ENCODE results near the gene SERPINA9.

SERPINA9 gene

DNA sequence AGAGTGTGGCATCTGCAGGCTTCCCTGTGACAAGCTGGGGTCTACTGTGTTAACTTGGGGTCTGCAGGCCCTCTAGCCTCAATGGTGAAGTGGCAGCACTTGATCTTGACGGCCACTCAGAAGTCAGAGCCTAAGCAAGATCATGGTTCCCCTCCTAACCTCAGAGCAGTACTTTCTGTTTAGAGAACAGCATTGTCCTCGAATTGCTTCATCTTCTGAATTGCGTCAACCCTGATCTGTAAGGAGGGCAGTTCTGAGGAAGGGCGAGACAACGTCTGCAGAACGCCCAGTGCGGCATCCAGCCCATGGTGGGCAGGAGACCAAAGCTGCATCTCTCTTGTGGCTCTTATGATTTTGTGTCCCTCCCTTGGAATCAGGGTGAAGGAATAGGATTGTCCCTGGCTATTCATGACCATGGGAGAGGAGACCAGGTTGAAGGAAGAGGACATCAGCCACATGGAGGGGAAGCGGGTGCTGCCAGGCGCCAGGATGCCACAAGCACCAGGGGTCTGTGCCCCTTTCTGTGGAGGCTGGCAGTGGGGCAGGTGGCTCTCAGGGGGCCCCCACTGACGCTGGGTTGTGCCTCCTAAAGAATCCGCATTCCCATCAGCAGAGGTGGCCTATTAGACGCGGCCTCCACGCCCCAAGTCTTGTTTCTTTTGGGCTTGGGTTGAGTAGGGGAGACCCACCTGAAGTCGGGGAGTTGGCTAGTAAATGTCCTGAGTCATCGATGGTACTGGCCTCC, 2.2 kb downstream of the SERPINA9 start:
- H3K4me3 ChIP-seq (ENCODE audit: insufficient read depth, low read length, poor library complexity, severe bottlenecking): peak overlapping the region; percentile 58
- H2AFZ ChIP-seq (ENCODE audit: low read depth, low read length, severe bottlenecking): no peak overlapping the region
- H3K9ac ChIP-seq (ENCODE audit: low read length): peak overlapping the region; percentile 80
- TF ChIP-seq, protein P1, sequence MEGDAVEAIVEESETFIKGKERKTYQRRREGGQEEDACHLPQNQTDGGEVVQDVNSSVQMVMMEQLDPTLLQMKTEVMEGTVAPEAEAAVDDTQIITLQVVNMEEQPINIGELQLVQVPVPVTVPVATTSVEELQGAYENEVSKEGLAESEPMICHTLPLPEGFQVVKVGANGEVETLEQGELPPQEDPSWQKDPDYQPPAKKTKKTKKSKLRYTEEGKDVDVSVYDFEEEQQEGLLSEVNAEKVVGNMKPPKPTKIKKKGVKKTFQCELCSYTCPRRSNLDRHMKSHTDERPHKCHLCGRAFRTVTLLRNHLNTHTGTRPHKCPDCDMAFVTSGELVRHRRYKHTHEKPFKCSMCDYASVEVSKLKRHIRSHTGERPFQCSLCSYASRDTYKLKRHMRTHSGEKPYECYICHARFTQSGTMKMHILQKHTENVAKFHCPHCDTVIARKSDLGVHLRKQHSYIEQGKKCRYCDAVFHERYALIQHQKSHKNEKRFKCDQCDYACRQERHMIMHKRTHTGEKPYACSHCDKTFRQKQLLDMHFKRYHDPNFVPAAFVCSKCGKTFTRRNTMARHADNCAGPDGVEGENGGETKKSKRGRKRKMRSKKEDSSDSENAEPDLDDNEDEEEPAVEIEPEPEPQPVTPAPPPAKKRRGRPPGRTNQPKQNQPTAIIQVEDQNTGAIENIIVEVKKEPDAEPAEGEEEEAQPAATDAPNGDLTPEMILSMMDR (IDR thresholded peaks at IDR 0.05; ENCODE audit: insufficient read depth, low read length, poor library complexity, severe bottlenecking): no peak
- peaks cover 32% of the 10 kb centered on the region for H3F3A ChIP-seq (ENCODE audit: insufficient read depth)
- peaks cover 7% of the 10 kb centered on the region; the same call in 1 of the 2 replicates for H3K36me3 ChIP-seq (ENCODE audit: low read length)
- peak overlapping the region; percentile 99 for H3K27ac ChIP-seq (ENCODE audit: low read depth, low read length)
- H3K4me2 ChIP-seq (ENCODE audit: low read depth, low read length, poor library complexity, severe bottlenecking): peak overlapping the region; percentile 59
- no peaks in the 10 kb centered on the region for H4K20me1 ChIP-seq (ENCODE audit: low read depth, low read length)
- peaks cover 3% of the 10 kb centered on the region; the same call in 1 of the 2 replicates for H3K9me3 ChIP-seq (ENCODE audit: insufficient read depth, low read length)
- no peaks in the 10 kb centered on the region for H3K27me3 ChIP-seq (ENCODE audit: low read length)
- H3K9me2 ChIP-seq (replicated peaks; ENCODE audit: insufficient read depth, low read length): no peaks in the 10 kb centered on the region
- H3K79me2 ChIP-seq (ENCODE audit: insufficient read depth, low read length): peaks cover 46% of the 10 kb centered on the region

DNA sequence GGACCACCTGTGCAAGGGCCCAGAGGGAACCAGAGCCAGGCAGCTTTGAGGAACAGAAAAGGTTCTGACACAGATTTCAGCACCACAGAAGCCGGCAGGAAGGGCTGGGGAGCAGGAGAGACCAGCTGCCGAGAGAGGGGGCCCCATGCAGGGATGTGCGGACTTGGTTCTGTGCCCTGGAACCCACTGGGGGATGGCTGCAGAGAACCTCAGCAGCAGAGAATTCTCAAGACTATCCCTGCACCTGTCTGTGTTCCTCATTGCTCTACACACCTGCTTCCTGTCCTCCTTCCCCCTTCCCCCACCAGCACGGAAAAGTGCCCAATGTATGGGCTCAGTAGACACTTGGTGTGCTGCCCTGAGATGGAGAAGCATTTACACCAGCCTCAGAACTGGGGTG, 3.2 kb downstream of the SERPINA9 start:
- Histone ChIP-seq H4K20me1 (ENCODE audit: low read depth, low read length) (no peaks in the 10 kb centered on the region), H3K4me2 (ENCODE audit: low read depth, low read length, poor library complexity, severe bottlenecking) (peak overlapping the region; percentile 59), H3K27ac (ENCODE audit: low read depth, low read length) (peak overlapping the region; percentile 99), H3K9ac (ENCODE audit: low read length) (peak overlapping the region; percentile 80), H3F3A (ENCODE audit: insufficient read depth) (peaks cover 32% of the 10 kb centered on the region), H3K9me3 (ENCODE audit: insufficient read depth, low read length) (no peaks in the 10 kb centered on the region), H3K79me2 (ENCODE audit: insufficient read depth, low read length) (peaks cover 48% of the 10 kb centered on the region), H2AFZ (ENCODE audit: low read depth, low read length, severe bottlenecking) (no peak overlapping the region), H3K4me3 (ENCODE audit: insufficient read depth, low read length, poor library complexity, severe bottlenecking) (peak overlapping the region; percentile 58), H3K27me3 (ENCODE audit: low read length) (no peaks in the 10 kb centered on the region), H3K9me2 (replicated peaks; ENCODE audit: insufficient read depth, low read length) (no peaks in the 10 kb centered on the region), H3K36me3 (ENCODE audit: low read length) (0 out of 2 replicates have a peak, but pooled peaks cover 9% of the 10 kb centered on the region)
- TF ChIP-seq, protein P1 (IDR thresholded peaks at IDR 0.05; ENCODE audit: insufficient read depth, low read length, poor library complexity, severe bottlenecking): no peak
- TF ChIP-seq EZH2phosphoT487 (conservative IDR thresholded peaks at IDR 0.05; ENCODE audit: low read length): no peak

DNA sequence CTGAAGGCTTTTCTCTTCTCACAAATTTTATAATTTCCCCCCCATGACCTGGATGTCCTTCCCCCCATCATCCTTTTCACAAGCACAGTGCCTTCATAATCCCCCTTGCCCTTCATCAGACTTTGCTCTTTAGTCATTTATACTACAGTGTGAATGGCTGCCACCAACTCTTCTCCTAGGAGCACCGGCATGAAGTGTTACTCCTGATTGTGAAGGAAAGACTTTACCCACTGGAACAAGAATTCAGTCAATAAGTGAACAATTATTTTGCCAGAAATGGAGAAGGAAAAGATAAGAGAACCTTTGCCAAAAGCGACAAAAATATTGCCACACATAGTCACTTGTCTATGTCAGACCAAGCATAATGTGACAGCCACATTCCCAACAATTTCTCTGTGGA, 5.0 kb downstream of the SERPINA9 start:
- peak overlapping the region; percentile 99; the same call in 1 of the 2 replicates for H3K27ac ChIP-seq (ENCODE audit: low read depth, low read length)
- H3K9ac ChIP-seq (ENCODE audit: low read length): no peak overlapping the region
- no peaks in the 10 kb centered on the region for H3K9me3 ChIP-seq (ENCODE audit: insufficient read depth, low read length)

More for the DNA sequence above, 5.0 kb downstream of the SERPINA9 start:
- H3F3A ChIP-seq (ENCODE audit: insufficient read depth): peaks cover 25% of the 10 kb centered on the region; the same call in 1 of the 2 replicates
- 0 out of 2 replicates have a peak, but pooled peaks cover 16% of the 10 kb centered on the region for H3K36me3 ChIP-seq (ENCODE audit: low read length)
- no peaks in the 10 kb centered on the region for H3K27me3 ChIP-seq (ENCODE audit: low read length)
- peak overlapping the region; percentile 59 for H3K4me2 ChIP-seq (ENCODE audit: low read depth, low read length, poor library complexity, severe bottlenecking)
- no peak overlapping the region for H2AFZ ChIP-seq (ENCODE audit: low read depth, low read length, severe bottlenecking)
- H4K20me1 ChIP-seq (ENCODE audit: low read depth, low read length): no peaks in the 10 kb centered on the region
- H3K9me2 ChIP-seq (replicated peaks; ENCODE audit: insufficient read depth, low read length): no peaks in the 10 kb centered on the region
- TF ChIP-seq, protein P1 (IDR thresholded peaks at IDR 0.05; ENCODE audit: insufficient read depth, low read length, poor library complexity, severe bottlenecking): no peak
- no peak for TF ChIP-seq EZH2phosphoT487 (conservative IDR thresholded peaks at IDR 0.05; ENCODE audit: low read length)
- H3K79me2 ChIP-seq (ENCODE audit: insufficient read depth, low read length): peaks cover 50% of the 10 kb centered on the region
- H3K4me3 ChIP-seq (ENCODE audit: insufficient read depth, low read length, poor library complexity, severe bottlenecking): no peak overlapping the region

All from SU-DHL-6 (cell line).